ENCODE results near the gene DIP2A. TPM values are rescaled to one million over a fixed set of nuclear protein-coding genes. Genes with fewer than 3 reads are reported as not detected.
A peak's percentile ranks its signal among the peaks of the same experiment; 100 is the strongest.

The DIP2A gene
- total RNA-seq, result 10 to 100 TPM; 50.1 to 53.4 TPM

DNA sequence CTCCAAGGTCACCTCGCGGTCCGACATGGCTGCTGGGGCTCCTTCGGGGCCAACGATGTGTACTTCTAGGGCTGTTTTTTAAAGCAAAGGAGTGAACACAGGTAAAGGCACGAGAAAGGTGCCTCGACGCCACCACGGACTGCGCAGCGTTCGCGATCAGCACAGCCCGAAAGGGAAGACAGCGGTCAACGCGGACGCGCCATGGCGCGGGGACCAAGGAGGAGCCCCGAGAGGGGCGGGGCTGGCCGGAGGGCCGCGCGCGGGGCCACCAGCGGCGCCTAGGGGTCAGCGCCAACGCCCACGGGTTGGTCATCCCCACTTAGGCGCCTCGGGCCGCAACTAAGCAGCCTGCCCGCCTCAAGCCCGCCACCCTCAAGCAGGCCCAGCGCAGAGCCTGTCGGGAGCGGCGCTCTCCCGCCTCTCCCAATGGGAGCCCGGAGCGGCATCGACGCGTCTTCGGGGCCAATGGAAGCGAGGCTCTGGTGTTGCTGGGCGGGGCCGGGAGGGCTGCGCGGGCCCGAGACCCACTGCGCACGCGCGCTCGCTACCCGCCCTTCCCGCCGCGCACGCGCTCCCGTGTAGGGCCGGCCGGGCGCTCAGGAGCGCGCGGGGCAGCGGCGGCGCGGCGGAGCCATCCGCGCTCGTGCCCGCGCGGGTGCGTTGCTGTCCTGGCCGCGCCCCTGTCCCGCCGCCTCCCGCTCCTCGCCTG, at the start of gene DIP2A:
TSS of gene DIP2A (plus strand) at position 577 of the 709 bp plus-strand sequence. CDS start 241 bp downstream, outside the sequence.
- H3K4me1 Mint-ChIP-seq (ENCODE audit: low read depth), result peaks cover 53% of the 10 kb centered on the region
- H3K4me3 Mint-ChIP-seq, result peak within 1 kb of the TSS; percentile 91 to 92
- ATAC-seq (replicated peaks in 1 of 2), result peak; percentile 96 to 97
- DNase-seq, result peak; percentile 95 to 96
- peaks cover 8 to 16% of the 10 kb centered on the region in 2 donors for H3K36me3 Mint-ChIP-seq (ENCODE audit: insufficient read depth in 2 of 2)
- peak within 1 kb of the TSS; percentile 83 for H3K27ac Mint-ChIP-seq
- H3K27me3 Mint-ChIP-seq (ENCODE audit: low read depth), result no peaks in the 10 kb centered on the region
- H3K9me3 Mint-ChIP-seq, result no peaks in the 10 kb centered on the region

DNA sequence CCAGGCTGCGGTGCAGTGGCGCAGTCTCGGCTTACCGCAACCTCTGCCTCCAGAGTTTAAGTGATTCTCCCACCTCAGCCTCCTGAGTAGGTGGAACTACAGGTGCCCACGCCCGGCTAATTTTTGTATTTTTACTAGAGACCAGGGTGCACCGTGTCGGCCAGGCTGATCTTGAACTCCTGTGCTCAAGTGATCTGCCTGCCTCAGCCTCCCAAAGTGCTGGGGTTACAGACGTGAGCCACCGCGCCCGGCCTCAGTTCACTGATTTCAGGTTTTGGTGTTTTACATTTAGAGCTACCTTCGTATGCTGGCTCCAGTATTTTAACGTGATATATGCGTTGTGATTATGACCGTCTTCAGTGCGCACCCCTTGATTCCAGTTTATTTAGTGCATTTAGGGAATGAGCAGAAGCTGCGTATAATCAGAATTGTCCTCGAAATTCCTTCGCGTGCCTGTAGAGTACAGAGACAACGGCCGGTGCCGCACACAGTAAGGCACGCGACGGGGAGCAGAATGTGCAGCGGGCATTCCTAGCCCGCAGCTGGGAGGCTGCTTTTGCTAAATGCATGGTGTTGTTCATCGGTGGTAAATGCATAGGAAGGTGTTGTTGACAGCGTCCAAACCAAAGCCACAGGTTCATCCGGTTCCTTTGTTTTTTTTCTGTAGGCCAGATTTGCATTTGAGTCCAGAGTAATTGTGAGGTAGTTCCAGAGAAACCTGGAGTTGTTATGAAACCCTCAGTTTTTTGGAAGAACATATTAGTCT, 48.9 kb upstream of the DIP2A start:
- H3K36me3 Mint-ChIP-seq (ENCODE audit: insufficient read depth in 2 of 2), result peaks cover 0 to 8% of the 10 kb centered on the region in 2 donors
- no peak for DNase-seq
- H3K4me1 Mint-ChIP-seq (ENCODE audit: low read depth), result no peaks in the 10 kb centered on the region
- H3K27ac Mint-ChIP-seq, result no peak overlapping the region
- no peaks in the 10 kb centered on the region for H3K9me3 Mint-ChIP-seq
- no peak for ATAC-seq (replicated peaks in 1 of 2)
- no peaks in the 10 kb centered on the region for H3K27me3 Mint-ChIP-seq (ENCODE audit: low read depth)
- no peak overlapping the region for H3K4me3 Mint-ChIP-seq

DNA sequence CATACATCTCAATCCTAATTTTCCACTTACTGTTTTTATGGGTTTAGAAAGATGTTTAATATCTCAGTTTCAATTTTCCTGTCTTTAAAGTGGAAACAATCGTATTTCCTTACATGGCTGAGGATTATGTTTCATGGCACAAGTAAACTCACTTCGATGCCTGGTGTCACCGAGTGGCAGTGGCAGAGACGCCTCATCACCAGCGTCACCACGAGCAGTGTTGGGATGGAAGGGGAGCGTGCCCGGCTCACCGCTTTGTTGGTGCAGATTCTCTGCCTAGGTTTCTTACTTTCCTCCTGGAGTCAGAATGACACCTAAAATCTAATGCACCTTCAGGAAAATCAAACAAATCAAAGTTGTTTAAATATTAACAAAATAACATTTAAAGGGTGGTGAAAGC, 48.2 kb upstream of the DIP2A start:
- peaks cover 0 to 8% of the 10 kb centered on the region in 2 donors for H3K36me3 Mint-ChIP-seq (ENCODE audit: insufficient read depth in 2 of 2)
- DNase-seq (no peak), ATAC-seq (replicated peaks in 1 of 2) (no peak)
- H3K9me3 Mint-ChIP-seq, result no peaks in the 10 kb centered on the region
- no peaks in the 10 kb centered on the region for H3K4me1 Mint-ChIP-seq (ENCODE audit: low read depth)
- no peak overlapping the region for H3K27ac Mint-ChIP-seq
- no peak overlapping the region for H3K4me3 Mint-ChIP-seq
- H3K27me3 Mint-ChIP-seq (ENCODE audit: low read depth), result no peaks in the 10 kb centered on the region

DNA sequence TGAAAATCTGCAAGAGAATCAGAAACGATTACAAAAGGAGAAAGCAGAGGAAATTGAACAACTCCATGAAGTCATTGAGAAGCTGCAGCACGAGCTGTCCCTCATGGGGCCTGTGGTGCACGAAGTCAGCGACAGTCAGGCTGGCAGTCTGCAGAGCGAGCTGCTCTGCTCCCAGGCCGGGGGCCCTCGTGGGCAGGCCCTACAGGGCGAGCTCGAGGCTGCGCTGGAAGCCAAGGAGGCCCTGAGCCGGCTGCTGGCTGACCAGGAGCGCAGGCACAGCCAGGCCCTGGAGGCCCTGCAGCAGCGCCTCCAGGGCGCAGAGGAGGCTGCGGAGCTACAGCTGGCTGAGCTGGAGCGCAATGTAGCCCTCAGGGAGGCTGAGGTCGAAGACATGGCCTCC, 47.5 kb upstream of the DIP2A start:
- Mint-ChIP-seq H3K27ac (no peak overlapping the region), H3K4me3 (no peak overlapping the region), H3K9me3 (no peaks in the 10 kb centered on the region), H3K36me3 (ENCODE audit: insufficient read depth in 2 of 2) (peaks cover 0 to 12% of the 10 kb centered on the region in 2 donors), H3K4me1 (ENCODE audit: low read depth) (no peaks in the 10 kb centered on the region), H3K27me3 (ENCODE audit: low read depth) (no peaks in the 10 kb centered on the region)
- ATAC-seq (replicated peaks in 1 of 2), result no peak
- DNase-seq, result no peak

DNA sequence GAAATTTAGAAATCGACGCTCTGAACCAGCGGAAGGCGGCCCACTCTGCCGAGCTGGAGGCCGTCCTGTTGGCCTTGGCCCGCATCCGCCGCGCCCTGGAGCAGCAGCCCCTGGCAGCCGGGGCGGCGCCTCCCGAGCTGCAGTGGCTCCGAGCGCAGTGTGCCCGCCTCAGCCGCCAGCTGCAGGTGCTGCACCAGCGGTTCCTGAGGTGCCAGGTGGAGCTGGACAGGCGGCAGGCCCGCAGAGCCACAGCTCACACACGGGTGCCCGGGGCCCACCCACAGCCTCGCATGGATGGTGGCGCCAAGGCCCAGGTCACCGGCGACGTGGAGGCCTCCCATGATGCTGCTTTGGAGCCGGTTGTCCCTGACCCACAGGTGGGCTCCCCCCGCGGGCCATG, 47.0 kb upstream of the DIP2A start:
- ATAC-seq (replicated peaks in 1 of 2) (no peak), DNase-seq (no peak)
- no peak overlapping the region for H3K27ac Mint-ChIP-seq
- H3K27me3 Mint-ChIP-seq (ENCODE audit: low read depth), result no peaks in the 10 kb centered on the region
- H3K4me3 Mint-ChIP-seq, result no peak overlapping the region
- H3K9me3 Mint-ChIP-seq, result no peaks in the 10 kb centered on the region
- H3K36me3 Mint-ChIP-seq (ENCODE audit: insufficient read depth in 2 of 2), result peaks cover 0 to 12% of the 10 kb centered on the region in 2 donors
- H3K4me1 Mint-ChIP-seq (ENCODE audit: low read depth), result no peaks in the 10 kb centered on the region

DNA sequence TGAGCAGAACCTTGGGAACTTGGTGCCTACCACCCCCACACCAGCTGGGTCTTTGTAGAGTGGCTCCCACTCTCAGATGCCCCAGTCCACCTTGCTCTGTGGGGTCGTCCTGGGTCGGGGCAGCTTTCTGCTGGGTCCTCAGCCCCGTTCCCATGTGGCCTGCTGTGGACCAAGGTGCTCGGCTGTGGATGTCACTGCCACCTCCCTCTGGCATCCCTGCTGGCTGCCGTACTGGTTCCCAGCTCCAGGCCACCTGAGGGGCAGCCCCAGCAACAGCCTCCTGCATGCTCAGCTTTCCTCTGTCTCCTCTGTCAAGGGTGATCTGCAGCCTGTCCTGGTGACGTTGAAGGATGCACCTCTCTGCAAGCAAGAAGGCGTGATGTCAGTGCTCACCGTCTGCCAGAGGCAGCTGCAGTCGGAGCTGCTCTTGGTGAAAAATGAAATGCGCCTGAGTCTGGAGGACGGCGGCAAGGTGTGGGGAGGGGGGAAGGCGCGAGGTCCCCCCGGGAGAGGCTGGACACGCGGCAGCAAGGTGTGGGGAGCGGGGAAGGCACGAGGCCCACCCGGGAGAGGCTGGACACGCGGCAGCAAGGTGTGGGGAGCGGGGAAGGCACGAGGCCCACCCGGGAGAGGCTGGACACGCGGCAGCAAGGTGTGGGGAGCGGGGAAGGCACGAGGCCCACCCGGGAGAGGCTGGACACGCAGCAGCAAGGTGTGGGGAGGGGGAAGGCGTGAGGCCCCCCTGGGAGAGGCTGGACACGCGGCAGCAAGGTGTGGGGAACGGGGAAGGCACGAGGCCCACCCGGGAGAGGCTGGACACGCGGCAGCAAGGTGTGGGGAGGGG, 45.9 kb upstream of the DIP2A start:
- Mint-ChIP-seq H3K36me3 (ENCODE audit: insufficient read depth in 2 of 2) (peaks cover 0 to 12% of the 10 kb centered on the region in 2 donors), H3K27me3 (ENCODE audit: low read depth) (no peaks in the 10 kb centered on the region), H3K4me3 (no peak overlapping the region), H3K9me3 (no peaks in the 10 kb centered on the region), H3K4me1 (ENCODE audit: low read depth) (no peaks in the 10 kb centered on the region), H3K27ac (no peak overlapping the region)
- DNase-seq (no peak), ATAC-seq (replicated peaks in 1 of 2) (no peak)

GRCh38 chr21:46413365-46413696, 45.4 kb upstream of the DIP2A start:
- H3K36me3 Mint-ChIP-seq (ENCODE audit: insufficient read depth in 2 of 2), result peaks cover 0 to 12% of the 10 kb centered on the region in 2 donors
- no peaks in the 10 kb centered on the region for H3K9me3 Mint-ChIP-seq
- no peak for ATAC-seq (replicated peaks in 1 of 2)
- H3K4me3 Mint-ChIP-seq, result no peak overlapping the region
- no peaks in the 10 kb centered on the region for H3K27me3 Mint-ChIP-seq (ENCODE audit: low read depth)
- no peak overlapping the region for H3K27ac Mint-ChIP-seq
- no peaks in the 10 kb centered on the region for H3K4me1 Mint-ChIP-seq (ENCODE audit: low read depth)
- DNase-seq, result no peak

DNA sequence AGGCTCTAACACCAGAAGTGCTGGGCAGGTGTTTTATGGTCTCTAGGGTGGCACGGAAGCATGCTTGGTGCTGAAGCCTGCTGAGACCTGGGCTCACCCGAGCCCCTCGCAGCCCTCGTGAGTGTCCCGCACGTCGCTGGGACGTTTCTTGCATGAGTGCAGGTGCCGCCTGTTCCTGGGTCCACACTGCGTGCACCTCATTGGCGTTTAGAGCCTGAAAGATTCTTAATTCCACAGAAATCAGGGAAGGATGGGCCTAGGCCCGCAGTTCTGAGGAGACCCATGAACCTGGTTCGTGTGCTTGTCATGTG, 43.8 kb upstream of the DIP2A start:
- DNase-seq (no peak), ATAC-seq (replicated peaks in 1 of 2) (no peak)
- Mint-ChIP-seq H3K4me3 (no peak overlapping the region), H3K36me3 (ENCODE audit: insufficient read depth in 2 of 2) (peaks cover 0 to 16% of the 10 kb centered on the region in 2 donors), H3K27ac (no peak overlapping the region), H3K27me3 (ENCODE audit: low read depth) (no peaks in the 10 kb centered on the region), H3K9me3 (no peaks in the 10 kb centered on the region), H3K4me1 (ENCODE audit: low read depth) (no peaks in the 10 kb centered on the region)

DNA sequence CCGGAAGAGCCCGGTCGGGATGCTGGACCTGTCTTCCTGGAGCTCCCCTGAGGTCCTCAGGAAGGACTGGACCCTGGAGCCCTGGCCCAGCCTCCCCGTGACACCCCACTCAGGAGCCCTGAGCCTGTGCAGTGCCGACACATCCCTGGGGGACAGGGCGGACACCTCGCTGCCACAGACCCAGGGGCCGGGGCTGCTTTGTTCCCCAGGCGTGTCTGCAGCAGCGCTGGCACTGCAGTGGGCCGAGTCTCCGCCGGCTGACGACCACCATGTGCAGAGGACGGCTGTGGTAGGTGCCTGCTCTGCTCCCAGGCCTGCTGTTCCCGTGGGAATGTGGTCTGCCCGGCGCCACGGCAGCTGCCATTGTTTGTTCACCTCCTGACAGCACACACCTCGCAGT, 42.1 kb upstream of the DIP2A start:
- Mint-ChIP-seq H3K27ac (no peak overlapping the region), H3K4me3 (no peak overlapping the region), H3K4me1 (ENCODE audit: low read depth) (no peaks in the 10 kb centered on the region), H3K27me3 (ENCODE audit: low read depth) (no peaks in the 10 kb centered on the region), H3K9me3 (no peaks in the 10 kb centered on the region), H3K36me3 (ENCODE audit: insufficient read depth in 2 of 2) (peaks cover 0 to 10% of the 10 kb centered on the region in 2 donors)
- DNase-seq (no peak), ATAC-seq (replicated peaks in 1 of 2) (no peak)

GRCh38 chr21:46418265-46418946, 40.3 kb upstream of the DIP2A start:
- no peak for ATAC-seq (replicated peaks in 1 of 2)
- H3K27me3 Mint-ChIP-seq (ENCODE audit: low read depth), result no peaks in the 10 kb centered on the region
- no peak overlapping the region for H3K27ac Mint-ChIP-seq
- no peak overlapping the region for H3K4me3 Mint-ChIP-seq
- no peaks in the 10 kb centered on the region for H3K9me3 Mint-ChIP-seq
- H3K36me3 Mint-ChIP-seq (ENCODE audit: insufficient read depth in 2 of 2), result peaks cover 0 to 12% of the 10 kb centered on the region in 2 donors
- H3K4me1 Mint-ChIP-seq (ENCODE audit: low read depth), result peaks cover 8% of the 10 kb centered on the region
- no peak for DNase-seq

DNA sequence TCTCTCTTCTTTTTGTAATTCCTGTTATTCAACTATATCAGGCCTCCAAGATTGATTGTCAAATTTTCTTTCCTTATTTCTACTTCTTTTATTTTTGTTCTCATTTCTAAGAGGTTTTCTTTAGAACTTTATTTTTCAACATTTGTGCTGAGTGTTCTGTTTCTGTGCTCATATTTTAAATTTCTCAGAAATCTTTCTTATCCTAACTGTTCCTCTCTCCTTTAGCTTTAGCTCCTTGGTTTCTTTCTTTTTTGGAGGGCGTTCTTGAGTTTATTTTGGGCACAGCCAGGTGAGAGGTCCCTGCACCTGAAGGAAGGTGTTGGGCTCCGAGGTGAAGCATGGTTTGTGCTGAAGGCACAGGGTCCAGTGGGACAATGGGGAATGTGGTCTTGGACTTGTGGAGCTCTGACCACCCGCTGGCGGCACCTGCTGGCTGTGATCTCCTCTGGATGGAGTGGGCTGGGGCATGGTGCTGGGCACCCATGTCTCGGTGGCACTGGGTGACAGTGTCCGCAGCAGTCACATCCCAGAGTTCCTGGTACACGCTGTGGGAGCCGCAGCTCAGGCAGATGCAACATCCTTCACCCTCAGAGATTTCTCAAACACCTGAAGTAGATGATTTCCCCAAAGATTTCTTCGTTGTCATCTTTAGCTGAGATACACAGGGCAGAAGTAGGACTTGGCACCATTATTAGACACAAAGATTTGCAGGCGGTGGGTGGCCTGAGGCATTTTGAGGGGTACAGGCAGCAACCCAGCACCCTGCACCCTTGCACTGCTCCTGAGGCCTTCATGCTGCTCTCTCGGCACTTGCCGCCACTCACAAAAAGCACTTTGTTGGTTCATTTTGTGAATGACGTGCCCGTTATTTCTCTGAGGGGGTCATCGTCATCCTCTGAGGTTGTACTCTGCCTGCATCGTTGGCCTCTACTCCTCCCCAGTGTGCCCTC, 38.2 kb upstream of the DIP2A start:
- no peak for DNase-seq
- peak overlapping the region; percentile 68 for H3K27ac Mint-ChIP-seq

DNA sequence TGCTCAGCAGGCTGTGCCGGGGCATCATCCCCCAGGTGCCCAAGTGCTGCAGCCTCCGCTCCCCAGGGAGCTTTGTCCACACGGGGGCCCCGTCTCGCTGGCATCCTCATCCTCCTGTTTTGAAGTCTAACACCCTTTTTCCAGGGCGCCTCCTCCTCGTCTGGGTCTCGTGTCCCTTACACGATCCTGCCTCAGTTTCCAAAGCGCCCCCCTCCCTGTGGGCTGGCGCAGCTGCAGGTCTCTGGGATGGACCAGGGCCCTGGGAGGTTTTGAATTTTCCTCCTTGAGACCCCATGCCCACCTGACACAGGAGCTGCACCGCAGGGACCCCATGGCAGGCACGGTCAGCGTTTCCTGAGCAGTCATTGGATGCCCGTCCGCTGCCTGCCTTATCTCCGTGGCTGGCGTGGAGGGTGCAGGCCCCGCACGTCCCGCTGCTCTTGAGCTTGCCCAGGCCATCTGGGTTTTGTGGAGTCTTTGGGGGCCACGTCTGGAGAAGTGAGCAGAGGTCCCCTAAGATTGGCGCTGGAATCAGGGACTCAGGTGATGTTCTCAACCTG, 37.4 kb upstream of the DIP2A start:
- DNase-seq (no peak), ATAC-seq (replicated peaks in 1 of 2) (no peak)
- no peaks in the 10 kb centered on the region for H3K27me3 Mint-ChIP-seq (ENCODE audit: low read depth)
- H3K4me1 Mint-ChIP-seq (ENCODE audit: low read depth), result peaks cover 26% of the 10 kb centered on the region
- no peak overlapping the region for H3K4me3 Mint-ChIP-seq
- H3K9me3 Mint-ChIP-seq, result no peaks in the 10 kb centered on the region
- H3K27ac Mint-ChIP-seq, result no peak overlapping the region
- H3K36me3 Mint-ChIP-seq (ENCODE audit: insufficient read depth in 2 of 2), result peaks cover 0 to 7% of the 10 kb centered on the region in 2 donors

More for the DNA sequence above, 38.2 kb upstream of the DIP2A start:
- H3K9me3 Mint-ChIP-seq, result no peaks in the 10 kb centered on the region
- no peaks in the 10 kb centered on the region for H3K27me3 Mint-ChIP-seq (ENCODE audit: low read depth)
- ATAC-seq (replicated peaks in 1 of 2), result no peak
- no peak overlapping the region for H3K4me3 Mint-ChIP-seq
- H3K36me3 Mint-ChIP-seq (ENCODE audit: insufficient read depth in 2 of 2), result peaks cover 0 to 11% of the 10 kb centered on the region in 2 donors
- peaks cover 25% of the 10 kb centered on the region for H3K4me1 Mint-ChIP-seq (ENCODE audit: low read depth)
